Osteocyte (in vitro differentiated cells): ENCODE data around the gene LILRB5. TPM values are rescaled to one million over a fixed set of nuclear protein-coding genes. Genes with fewer than 3 reads are reported as not detected.

Experiments used
- DNase-seq: peaks from one replicate; pipeline ENCODE4 v3.0.0; 2021; ENCODE audit warnings: mixed read lengths; ENCODE audit not compliant: unreplicated experiment; ENCODE audit errors: extremely low spot score
- H3K27ac Mint-ChIP-seq: one replicate; pipeline ENCODE4 v1.8.0; 2021; ENCODE audit warnings: mild to moderate bottlenecking, mixed read lengths; ENCODE audit not compliant: unreplicated experiment
- H3K27me3 Mint-ChIP-seq: one replicate; pipeline ENCODE4 v1.8.0; 2021; ENCODE audit warnings: mixed read lengths; ENCODE audit not compliant: unreplicated experiment
- H3K36me3 Mint-ChIP-seq: one replicate; pipeline ENCODE4 v1.8.0; 2021; ENCODE audit warnings: mixed read lengths; ENCODE audit not compliant: unreplicated experiment
- H3K4me1 Mint-ChIP-seq: one replicate; pipeline ENCODE4 v1.8.0; 2021; ENCODE audit warnings: mixed read lengths; ENCODE audit not compliant: unreplicated experiment
- H3K4me3 Mint-ChIP-seq: one replicate; pipeline ENCODE4 v1.8.0; 2021; ENCODE audit warnings: mild to moderate bottlenecking, moderate library complexity, mixed read lengths; ENCODE audit not compliant: unreplicated experiment
- H3K9me3 Mint-ChIP-seq: one replicate; pipeline ENCODE4 v1.8.0; 2021; ENCODE audit warnings: mixed read lengths; ENCODE audit not compliant: unreplicated experiment
- total RNA-seq: library from RNA; stranded (reverse); gene quantifications from 2 replicates; pipeline ENCODE4 v1.2.1, GENCODE V29; 2021
- TF ChIP-seq, protein P1 (sequence below): fragments of 200-600 bp; sonication (generic); IDR thresholded peaks from 2 replicates; pipeline ENCODE4 v1.5.0; 2021; ENCODE audit warnings: antibody characterized with exemption, mild to moderate bottlenecking, moderate library complexity

LILRB5 gene
- total RNA-seq, 1 donor from 2014 or later = not detected

DNA sequence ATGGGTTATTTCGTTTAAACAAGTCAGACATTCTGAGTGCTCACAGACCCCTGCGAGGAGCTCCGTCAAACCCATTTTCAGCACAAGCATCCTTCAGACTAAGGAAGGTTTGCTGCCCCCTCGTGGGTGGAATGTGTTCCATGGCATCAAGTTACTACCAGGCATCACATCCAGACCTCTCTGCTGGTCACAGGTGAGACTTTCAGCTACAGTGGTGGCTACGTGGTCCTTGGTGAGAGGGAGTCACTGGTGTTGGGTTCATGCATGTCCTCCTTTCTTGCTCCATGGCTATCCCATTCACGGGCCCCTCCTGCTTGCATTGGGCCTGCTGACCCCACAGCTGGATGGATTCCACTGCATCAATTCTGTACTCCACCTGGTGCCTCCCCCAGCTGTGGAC lies 9.1 kb upstream of the LILRB5 start:
- Mint-ChIP-seq H3K36me3 (no peaks in the 10 kb centered on the region), H3K4me3 (no peak overlapping the region), H3K27ac (no peak overlapping the region), H3K4me1 (no peaks in the 10 kb centered on the region), H3K9me3 (no peaks in the 10 kb centered on the region), H3K27me3 (peaks cover 6% of the 10 kb centered on the region)
- no peak for DNase-seq
- TF ChIP-seq, protein P1, sequence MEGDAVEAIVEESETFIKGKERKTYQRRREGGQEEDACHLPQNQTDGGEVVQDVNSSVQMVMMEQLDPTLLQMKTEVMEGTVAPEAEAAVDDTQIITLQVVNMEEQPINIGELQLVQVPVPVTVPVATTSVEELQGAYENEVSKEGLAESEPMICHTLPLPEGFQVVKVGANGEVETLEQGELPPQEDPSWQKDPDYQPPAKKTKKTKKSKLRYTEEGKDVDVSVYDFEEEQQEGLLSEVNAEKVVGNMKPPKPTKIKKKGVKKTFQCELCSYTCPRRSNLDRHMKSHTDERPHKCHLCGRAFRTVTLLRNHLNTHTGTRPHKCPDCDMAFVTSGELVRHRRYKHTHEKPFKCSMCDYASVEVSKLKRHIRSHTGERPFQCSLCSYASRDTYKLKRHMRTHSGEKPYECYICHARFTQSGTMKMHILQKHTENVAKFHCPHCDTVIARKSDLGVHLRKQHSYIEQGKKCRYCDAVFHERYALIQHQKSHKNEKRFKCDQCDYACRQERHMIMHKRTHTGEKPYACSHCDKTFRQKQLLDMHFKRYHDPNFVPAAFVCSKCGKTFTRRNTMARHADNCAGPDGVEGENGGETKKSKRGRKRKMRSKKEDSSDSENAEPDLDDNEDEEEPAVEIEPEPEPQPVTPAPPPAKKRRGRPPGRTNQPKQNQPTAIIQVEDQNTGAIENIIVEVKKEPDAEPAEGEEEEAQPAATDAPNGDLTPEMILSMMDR = peak; percentile 62

DNA sequence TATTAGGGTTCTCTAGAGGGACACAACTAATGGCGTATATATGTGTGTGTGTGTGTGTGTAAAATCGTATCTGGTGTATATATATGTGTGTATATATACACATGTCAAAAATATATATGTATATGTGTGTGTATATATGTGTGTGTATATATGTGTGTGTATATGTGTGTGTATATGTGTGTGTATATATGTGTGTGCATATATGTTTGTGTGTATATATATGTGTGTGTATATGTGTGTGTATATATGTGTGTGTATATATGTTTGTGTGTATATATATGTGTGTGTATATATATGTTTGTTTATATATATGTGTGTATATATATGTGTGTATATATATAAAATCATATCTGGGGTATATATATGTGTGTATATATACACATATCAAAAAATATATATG lies 5.4 kb upstream of the LILRB5 start:
- Mint-ChIP-seq H3K4me3 (no peak overlapping the region), H3K36me3 (no peaks in the 10 kb centered on the region), H3K27me3 (peaks cover 2% of the 10 kb centered on the region), H3K27ac (no peak overlapping the region), H3K4me1 (no peaks in the 10 kb centered on the region), H3K9me3 (no peaks in the 10 kb centered on the region)
- TF ChIP-seq, protein P1 = no peak
- DNase-seq = no peak

DNA sequence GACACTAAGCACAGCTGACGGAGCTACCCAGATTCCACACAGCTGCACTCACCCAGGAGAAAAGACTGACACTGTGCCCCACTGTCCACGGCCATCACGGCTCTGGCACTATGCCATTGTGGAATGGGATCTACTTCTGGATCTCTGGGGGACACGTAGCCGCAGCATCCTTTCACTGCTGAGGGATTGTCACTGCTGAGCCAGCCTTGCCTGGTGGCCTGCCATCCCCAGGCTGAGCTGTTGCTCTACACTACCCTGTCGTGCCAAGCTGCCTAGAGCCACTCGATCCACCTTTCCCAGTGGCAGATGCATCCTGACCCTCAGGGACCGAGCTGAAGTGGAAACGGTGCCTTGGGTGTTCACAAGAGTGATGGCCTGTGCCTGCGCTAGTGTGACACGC lies 5.0 kb upstream of the LILRB5 start:
- H3K36me3 Mint-ChIP-seq = no peaks in the 10 kb centered on the region
- TF ChIP-seq, protein P1 = no peak
- H3K4me3 Mint-ChIP-seq = no peak overlapping the region
- no peaks in the 10 kb centered on the region for H3K9me3 Mint-ChIP-seq
- no peak overlapping the region for H3K27ac Mint-ChIP-seq
- no peak for DNase-seq
- peaks cover 2% of the 10 kb centered on the region for H3K27me3 Mint-ChIP-seq
- no peaks in the 10 kb centered on the region for H3K4me1 Mint-ChIP-seq

DNA sequence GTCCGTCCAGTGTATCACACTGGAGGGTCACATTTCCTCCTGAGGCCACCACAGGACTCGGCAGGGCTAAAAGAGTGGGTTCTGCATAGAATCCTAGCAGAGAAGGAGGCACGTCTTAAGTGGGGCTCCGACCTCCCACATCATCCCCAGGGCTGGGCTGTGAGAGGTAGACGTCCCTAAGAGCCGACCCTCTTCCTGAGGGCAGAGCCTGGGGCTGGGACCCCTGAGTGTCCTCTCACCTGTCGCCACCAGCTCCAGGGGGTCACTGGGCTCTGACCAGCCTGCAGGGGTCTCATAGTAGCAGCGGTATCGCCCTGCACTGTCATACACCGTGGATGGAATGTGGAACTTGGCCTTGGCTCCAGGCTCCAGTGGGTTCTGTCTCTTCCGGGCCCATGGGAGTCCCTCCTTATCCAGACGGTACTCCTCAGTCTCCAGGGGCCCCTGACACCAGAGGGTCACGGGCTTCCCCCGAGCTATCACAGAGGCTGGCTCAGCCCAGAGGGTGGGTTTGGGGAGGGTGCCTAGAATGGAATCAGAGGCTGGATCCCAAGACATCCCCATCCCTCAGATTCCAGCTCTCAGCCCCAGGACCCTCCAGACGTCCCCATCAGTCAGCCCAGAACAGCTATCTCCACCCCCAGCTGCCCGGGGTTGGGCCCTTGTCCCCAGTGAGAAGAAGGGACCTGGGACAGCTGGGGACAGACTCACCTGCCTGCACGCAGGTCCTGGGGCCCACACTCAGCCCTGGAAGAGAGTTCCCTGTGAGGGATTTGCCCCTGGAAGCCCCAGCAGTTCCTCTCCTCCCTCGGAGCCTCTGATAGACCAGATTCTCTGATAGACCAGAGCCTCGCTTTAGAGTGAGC lies 590 bp downstream of the LILRB5 start:
- H3K36me3 Mint-ChIP-seq = no peaks in the 10 kb centered on the region
- no peaks in the 10 kb centered on the region for H3K9me3 Mint-ChIP-seq
- H3K27ac Mint-ChIP-seq = no peak overlapping the region
- DNase-seq = no peak
- H3K4me1 Mint-ChIP-seq = no peaks in the 10 kb centered on the region
- TF ChIP-seq, protein P1 = no peak
- H3K4me3 Mint-ChIP-seq = no peak overlapping the region
- peaks cover 2% of the 10 kb centered on the region for H3K27me3 Mint-ChIP-seq

DNA sequence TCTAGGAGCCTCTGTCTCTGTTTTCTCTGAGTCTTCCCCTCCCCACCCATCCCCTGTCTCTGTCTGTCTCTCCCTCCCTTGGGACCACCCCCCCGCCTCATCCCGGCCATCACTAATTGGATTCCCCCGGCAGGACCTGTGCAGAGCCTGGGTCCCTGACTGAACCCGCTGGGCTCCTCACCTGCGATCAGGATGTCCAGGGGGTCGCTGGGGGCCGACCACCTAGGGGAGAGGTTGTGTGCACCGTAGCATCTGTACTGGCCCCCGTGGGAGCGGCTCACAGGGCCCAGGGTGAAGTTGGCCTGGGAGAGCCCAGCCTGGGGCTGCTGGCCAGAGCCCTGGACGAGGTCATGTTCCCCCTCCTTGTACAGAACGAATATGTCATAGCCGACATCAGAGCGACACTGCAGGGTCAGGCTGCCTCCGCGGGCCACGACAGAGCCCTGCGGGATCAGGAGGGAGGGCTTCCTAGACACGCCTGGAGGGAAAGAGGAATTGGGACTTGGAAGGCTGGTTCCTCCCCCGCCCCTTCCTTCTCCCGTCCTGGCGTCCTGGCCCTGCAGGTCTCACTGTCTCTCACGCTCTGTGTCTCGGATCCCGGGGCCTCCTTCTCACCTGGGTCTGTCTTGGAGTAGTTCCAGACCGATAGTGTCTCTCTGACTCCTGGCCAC lies 1.8 kb downstream of the LILRB5 start:
- H3K36me3 Mint-ChIP-seq = no peaks in the 10 kb centered on the region
- peaks cover 4% of the 10 kb centered on the region for H3K27me3 Mint-ChIP-seq
- no peak for DNase-seq
- H3K4me1 Mint-ChIP-seq = no peaks in the 10 kb centered on the region
- no peak overlapping the region for H3K4me3 Mint-ChIP-seq
- TF ChIP-seq, protein P1 = no peak
- no peaks in the 10 kb centered on the region for H3K9me3 Mint-ChIP-seq
- H3K27ac Mint-ChIP-seq = no peak overlapping the region
